Activated CD4-positive, CD25-positive, alpha-beta regulatory T cell treated with anti-CD3 and anti-CD28 coated beads, Interleukin-2, amount 50 U/mL, for 24 hours (primary cell): Measurements from ENCODE around the gene SLC1A5.
"Not testable (repeated sequence)": the region's sequence is repeated elsewhere in the genome, so short reads cannot be mapped to it uniquely, and the experiment has no call there.

Experiments
- ATAC-seq, 2 donors: fragments of 150-1000 bp; cut with Tn5 transposase; one replicate each; pipeline ENCODE4 v1.10.0; 2021; ENCODE audit warnings: mild to moderate bottlenecking in 1 of 2, moderate library complexity in 1 of 2

SLC1A5 gene

DNA sequence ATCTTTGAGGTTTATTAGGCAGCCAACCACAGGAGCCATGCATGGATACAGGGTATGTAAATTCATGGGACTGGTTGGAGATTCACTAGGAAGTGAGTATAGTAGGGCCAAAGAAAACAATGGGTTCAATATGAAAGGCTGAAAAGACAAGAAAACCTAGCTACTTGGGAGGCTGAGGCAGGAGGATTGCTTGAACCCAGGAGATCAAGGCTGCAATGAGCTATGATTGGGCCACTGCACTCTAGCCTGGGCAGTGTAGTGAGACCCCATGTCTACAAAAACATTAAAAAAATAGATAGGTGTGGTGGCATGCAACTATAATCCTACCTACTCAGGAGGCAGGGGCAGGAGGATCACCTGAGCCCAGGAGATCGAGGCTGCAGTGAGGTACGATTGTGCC, 10.3 kb upstream of the SLC1A5 start:
- ATAC-seq: no peak

DNA sequence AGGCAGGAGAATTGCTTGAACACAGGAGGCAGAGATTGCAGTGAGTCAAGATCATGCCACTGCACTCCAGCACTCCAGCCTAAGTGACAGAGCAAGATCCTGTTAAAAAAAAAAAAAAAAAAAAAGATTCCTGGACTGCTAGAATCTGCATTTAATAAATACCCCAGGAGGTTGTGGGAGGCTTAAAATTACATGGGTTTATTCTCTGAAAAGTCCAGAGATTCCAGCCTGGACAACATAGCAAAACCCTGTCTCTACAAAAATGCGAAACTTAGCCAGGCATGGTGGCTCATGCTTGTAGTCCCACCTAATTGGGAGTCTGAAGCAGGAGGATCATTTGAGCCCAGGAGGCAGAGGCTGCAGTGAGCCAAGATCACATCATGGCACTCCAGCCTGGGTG, 9.5 kb upstream of the SLC1A5 start:
- ATAC-seq: no peak

- no peak for ATAC-seq
Observed at GRCh38 chr19:46791944-46792343, 3.5 kb upstream of the SLC1A5 start.

- no peak for ATAC-seq
Observed at GRCh38 chr19:46789371-46789770, 977 bp upstream of the SLC1A5 start.

- no peak for ATAC-seq
Observed at GRCh38 chr19:46788968-46789338, 559 bp upstream of the SLC1A5 start.

- ATAC-seq: no peak
Observed at GRCh38 chr19:46787331-46788261, 798 bp downstream of the SLC1A5 start.

- no peak for ATAC-seq
Observed at GRCh38 chr19:46787040-46787330, 1.4 kb downstream of the SLC1A5 start.

DNA sequence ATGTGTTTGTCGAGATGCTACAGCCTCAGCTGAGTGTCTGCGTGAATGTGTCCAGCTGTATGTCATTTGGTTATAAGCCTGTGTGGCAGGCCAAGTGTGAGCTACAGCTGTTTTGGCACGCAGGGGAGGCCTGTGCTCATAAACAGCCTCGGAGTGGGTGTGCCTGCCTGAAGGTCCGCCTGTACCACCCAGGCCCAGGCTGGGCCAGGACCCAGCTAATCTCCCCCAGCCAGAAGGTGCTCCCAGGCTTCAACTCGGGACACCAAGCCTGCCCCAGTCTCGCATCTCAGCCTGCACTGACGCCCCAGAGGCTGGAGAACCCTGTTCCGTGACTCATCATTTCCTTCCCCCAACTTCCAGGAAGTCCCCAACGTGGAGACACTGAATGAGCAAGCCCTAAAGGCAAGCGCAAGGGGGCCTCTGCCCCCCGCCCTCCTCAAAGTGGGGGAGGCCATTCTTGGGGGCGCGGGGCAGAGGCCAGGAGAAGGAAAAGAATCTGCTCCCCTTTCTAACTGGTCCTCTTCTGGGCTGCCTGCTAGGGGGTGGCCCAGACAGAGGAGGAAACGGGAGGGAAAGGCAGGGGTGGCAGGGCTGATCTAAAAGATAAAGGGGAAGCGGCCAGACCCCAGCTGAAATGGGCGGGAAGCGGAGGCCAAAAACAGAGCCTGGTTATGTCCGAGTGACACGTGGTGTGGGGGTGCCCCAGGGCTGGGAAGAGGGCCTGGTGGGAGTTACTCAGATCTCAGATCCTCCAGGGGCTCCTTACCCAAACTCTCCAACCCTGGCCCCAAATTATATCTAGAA, 2.0 kb downstream of the SLC1A5 start:
- ATAC-seq: peak; percentile 62 to 66

DNA sequence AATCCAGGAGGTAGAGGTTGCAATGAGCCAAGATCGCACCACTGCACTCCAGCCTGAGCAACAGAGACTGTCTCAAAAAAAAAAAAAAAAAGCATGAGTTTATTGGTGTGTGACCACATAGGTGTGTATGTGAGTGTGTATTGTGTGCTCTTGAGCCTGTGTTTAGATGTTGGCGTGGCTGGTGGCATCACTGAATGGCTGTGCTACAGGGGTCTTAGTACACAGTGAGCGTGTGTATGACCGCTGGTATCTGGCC, 2.5 kb downstream of the SLC1A5 start:
- no peak for ATAC-seq

DNA sequence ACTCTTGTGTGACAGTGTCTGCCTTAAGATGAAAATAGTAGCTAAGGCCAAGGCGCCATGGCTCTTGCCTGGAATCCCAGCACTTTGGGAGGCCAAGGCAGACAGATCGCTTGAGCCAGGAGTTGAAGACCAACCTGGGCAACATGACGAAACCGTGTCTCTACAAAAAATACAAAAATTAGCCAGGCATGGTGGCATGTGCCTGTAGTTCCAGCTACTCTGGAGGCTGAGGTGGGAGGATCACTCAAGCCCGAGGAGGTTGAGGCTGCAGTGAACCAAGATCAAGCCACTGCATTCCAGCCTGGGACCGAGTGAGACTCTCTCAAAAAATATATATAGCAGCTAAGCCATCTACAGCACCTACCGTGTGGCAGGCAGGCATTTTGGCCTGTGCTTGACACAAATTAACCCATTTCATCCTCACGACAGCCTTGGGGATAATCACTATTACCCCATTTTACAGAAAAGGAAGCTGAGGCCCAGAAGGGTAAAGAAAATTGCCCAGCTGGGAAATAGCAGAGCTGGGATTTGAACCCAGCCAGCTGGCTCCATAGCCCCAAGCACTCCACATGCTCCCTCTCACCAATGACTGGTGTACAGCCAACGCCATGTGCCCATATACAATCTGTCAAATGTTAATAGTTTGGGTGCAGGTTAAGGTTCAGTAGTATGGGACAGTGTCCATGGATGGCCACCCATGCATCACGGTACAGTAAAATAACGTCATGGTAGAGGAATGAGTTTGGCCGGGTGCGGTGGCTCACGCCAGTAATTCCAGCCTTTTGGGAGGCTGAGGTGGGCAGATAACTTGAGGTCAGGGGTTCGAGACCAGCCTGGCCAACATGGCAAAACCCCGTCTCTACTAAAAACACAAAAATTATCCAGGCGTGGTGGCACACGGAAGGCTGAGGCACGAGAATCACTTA, 3.1 kb downstream of the SLC1A5 start:
- ATAC-seq: no peak

GRCh38 chr19:46784262-46785053, 3.9 kb downstream of the SLC1A5 start:
- ATAC-seq: peak; percentile 36 to 57

- no peak for ATAC-seq
Observed at GRCh38 chr19:46783670-46784069, 4.7 kb downstream of the SLC1A5 start.

GRCh38 chr19:46782355-46783019, 5.9 kb downstream of the SLC1A5 start:
- no peak for ATAC-seq

DNA sequence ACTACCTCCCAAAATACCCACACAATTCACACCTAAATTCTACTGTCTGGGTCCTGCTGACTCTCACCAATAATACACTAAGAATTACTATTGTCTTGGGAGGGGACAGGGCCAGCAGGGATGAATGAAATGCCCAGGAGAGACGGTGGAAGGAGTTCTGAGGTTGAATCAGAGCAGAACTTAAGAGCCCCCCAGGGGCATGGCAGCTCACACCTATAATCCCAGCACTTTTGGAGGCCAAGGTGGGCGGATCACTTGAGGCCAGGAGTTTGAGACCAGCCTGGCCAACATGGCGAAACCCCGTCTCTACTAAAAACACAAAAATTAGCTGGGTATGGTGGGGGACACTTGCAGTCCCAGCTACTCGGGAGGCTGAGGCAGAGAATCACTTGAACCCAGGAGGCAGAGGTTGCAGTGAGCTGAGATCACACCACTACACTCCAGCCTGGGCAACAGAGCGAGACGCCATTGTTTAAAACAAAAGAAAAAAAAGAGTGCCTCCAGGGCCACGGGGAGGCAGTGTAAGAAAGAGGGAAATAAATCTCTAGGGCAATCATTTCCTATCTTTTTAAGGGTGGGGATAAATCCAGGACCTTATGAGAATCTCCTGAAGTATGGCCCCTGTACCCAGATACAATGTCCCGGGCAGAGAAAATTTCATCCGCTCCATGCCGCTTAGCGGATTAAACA, 10.3 kb downstream of the SLC1A5 start:
- ATAC-seq: not testable (repeated sequence)

- no peak for ATAC-seq
Observed at GRCh38 chr19:46776927-46777911, 11.2 kb downstream of the SLC1A5 start.

DNA sequence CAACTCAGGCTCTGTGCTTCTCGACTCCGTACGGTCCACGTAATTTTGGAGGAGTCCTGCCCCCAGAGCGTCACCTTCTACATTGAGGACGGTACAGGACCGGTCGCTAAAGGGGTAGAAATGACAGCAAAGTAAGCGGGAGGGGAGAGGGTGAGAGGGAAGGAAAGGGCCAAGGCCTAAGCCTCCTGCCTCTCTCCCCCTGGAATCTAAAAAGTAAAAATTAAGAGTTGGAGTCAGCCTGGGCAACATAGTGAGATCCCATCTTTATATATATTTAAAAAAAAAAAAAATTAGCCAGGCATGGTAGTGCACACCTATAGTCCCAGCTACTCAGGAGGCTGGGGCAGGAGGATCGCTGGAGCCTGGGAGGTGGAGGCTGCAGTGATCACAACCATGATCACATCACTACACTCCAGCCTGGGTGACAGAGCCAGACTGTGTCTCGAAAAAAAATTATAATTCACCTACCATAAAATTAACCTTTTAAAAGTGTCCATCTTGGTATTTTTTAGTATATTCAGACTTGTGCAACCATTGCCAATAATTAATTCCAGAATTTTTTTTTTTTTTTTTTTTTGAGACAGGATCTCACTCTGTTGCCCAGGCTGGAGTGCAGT, 12.6 kb downstream of the SLC1A5 start:
- no peak for ATAC-seq

- no peak for ATAC-seq
Observed at GRCh38 chr19:46773018-46773399, 15.4 kb downstream of the SLC1A5 start.

DNA sequence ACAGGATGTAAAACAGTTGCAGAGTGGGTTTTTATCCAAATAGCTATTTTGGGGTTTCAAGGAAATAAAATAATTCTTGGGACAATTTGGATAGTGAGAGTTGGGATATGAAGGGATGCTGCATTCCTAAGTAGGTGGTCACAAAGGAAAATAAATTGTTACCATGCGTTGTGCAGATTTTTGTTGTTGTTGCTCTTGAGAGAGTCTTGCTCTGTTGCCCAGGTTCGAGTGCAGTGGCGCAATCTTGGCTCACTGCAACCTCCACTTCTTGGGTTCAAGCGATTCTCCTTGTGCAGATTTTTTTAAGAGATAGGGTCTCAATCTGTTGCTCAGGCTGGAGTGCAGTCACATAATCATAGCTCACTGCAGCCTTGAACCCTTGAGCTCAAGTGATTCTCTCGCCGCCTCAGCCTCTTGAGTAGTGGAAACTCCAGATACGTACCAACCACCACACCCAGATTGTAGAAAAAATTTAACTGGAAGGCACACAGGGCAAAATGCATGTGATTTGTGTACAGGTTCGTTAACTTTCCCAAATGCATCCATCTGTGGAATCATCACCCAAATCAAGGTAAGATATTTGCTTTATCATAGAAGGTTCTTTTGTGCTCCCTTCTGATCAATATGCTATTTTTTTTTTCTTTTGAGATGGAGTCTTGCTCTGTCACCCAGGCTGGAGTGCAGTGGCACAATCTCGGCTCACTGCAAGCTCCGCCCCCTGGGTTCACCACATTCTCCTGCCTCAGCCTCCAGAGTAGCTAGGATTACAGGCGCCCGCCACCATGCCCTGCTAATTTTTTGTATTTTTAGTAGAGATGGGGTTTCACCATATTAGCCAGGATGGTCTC, 16.0 kb downstream of the SLC1A5 start:
- ATAC-seq: no peak

- not testable (repeated sequence) for ATAC-seq
Observed at GRCh38 chr19:46768746-46769145, 19.6 kb downstream of the SLC1A5 start.
